NCI-H524 treated with DMSO at 0.1 percent for 48 hours (cell line): Measurements from ENCODE around the gene RRP1B.

Experiments
- DNase-seq: peaks from one replicate; lab custom pipeline; 2025; lab: John Stamatoyannopoulos, UW

RRP1B gene

DNA sequence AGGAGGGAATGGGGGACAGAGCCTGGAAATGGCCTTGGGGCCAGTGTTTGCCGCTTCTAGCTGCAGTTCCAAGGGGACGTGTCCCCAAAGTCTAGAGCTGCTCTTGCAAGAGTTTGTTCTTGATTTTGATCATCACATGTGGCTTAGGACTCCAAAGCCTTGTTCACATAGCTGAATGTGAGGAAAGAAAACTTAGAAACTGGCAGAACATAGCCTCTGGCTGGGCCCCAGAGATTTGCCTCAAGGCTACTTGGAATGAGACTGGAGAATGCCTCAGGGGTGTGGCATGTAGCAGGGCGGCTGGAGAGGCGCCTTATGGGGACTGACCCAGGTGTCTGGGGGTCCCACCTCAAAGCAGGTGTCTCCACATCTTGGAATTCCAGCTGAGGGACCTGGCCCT lies 61.8 kb downstream of the RRP1B start:
- no peak for DNase-seq

DNA sequence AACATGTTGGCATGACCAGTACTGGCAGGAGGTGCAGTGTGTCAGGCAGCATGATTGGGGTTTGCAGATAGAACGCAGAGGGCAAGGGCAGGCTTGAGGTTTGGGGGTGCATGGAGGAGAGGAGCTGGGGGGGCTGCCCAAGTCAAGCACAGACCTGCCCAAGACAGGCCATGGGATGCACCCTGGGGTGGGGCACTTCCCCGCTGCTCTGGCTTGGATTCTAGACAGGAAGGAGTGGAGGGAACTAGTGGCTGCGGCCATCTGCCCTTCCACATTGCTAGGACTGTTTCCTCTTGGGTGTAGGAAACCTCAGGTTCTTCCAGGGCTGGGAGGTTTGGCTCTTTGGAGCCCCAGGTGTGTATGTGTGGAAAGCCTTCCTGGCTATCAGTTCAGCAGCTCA lies 62.6 kb downstream of the RRP1B start:
- DNase-seq = no peak

DNA sequence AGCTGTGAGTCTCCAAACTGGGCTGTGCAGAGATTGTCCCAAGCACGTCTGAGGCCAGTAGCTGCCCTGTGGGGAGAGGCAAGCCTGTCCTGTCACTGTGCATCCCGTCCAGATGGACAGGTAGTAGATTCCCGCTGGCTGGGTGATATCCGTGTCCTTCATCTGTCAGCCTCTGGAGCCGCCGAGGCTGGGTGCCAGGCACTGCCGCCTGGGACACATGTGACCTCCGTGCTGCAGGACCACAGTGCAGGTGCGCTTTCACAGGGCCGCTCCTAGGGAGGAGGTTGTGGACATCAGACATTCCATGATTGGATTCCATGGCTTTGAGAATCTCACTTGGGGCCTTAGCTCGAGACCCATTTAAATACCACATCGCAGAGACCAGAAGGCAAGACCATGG lies 64.3 kb downstream of the RRP1B start:
- DNase-seq = no peak

DNA sequence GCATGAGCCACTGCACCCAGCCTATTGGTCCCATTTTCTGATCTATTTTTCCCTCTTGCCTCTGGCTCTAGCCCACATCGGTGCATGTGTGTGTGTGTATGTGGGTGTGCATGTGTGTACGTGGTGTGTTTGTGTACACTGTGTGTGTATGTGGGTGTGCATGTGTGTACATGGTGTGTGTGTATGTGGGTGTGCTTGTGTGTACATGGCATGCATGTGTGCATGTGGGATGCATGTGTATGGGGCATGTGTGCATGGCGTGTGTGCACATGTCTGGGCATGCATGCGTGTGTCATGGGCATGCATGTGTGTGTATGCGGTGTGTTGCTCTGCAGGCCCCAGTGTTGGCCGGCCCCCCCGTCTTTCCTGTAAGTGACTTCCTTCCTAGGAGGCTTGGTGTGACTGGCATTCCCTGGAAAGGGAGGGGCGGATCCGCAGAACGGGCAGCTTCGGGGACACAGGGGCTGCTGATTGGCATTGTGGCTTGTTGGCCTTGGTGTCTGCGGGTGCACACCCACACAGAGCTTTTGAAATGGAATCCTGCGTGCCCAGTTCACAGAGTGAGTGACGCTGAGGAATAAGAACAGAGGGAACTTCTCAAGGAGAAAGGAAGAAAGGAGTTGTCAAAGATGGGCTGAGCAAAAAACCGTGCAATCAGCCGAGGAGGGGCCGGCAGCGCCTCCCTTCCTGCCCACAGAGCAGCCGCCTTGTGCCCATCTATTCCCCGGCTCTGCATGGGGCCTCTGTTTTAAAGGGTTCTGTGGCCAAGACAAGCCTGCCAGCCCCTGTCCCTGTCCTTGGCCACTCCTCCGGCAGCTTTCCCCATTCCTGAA lies 67.5 kb downstream of the RRP1B start:
- no peak for DNase-seq

DNA sequence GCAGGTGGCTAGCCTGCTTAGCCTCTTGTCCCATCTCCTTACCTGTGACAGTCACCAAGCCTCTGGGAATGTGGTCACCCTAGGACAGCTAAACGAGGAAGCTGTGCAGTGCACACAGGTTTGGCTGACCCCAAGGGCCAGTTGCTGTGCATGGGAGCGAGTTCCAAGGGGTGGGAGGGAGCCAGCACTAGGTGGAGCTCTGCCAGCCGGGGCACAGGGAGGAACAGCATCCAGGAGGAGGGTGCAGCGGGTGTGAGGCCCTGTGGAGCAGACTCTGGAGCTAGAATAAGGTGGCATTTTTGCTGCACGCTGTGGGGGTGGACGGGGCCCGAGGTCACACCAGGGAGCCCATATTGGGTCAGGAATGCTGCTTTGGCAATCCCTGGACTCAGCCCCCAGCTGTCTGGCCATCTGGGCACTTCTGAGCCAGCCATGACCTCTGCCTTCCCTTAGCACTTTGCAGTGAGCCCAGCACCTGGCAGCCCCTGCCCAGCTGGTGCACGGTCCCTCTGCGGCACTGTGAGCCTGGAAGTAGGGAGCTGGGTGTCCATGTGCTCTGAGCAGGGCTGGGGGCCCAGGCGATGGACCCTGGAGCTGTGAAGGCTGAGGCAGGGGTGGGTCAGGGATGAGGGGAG lies 68.3 kb downstream of the RRP1B start:
- peak; percentile 45 for DNase-seq

DNA sequence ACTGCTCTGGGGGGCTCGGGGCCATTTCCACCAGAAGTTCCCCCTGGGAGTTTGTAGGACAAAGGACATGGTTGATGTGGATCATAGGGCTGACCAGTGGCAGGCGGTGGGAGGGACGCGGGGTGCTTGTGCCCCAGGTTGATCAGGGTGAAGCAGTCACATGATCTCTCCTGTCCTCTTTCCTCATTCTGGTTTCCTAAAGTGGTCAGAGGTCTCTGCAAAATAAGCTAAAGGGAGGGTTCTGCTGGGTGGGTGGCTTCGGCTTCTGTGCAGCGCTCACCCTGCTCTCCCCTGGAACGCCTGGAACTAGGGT lies 68.8 kb downstream of the RRP1B start:
- no peak for DNase-seq

DNA sequence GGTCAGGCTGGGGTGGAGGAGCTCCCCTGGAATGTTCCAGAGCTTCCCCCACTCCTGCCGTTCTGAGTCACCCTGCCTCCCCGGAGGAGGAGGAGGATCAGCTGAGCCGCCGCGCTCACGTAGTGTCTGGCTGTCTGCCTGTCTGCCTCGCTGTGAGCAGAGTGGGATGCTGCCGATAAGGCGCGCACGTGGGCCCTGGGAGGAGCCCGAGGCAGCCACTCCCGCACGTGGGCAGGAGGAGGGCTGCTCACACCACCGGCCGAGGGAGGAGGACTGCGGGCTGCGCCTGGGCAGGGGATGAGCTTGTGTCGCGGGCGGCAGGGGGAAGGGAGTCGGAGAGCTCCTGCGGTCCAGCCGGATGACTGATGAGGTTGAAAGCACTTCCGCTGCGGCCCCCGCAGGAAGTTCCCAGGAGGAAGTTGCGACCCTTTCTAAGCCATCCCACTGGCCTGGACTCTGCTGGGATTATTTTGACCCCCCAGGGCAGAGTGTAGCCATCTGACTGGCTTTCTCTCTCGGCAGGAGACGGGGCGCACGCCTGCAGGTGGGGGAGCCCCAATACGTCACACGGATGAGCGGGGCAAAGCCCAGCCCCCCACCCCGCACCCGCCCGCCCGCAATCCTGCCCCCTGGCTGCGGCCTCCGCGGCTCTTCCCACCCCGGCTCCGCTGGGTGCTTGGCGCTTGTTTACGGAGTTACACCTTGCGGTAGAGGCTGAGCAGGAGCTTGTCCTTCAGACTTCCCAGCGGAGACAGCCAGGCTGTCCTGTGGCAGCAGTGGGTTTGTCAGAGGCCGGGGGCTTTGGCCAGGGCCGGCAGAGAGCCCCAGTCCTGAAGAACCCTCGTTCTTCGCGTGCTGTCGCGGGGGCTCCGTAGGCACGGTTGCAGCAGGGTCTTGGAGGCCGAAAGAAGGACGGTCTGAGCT lies 69.4 kb downstream of the RRP1B start:
- DNase-seq = peak; percentile 66

DNA sequence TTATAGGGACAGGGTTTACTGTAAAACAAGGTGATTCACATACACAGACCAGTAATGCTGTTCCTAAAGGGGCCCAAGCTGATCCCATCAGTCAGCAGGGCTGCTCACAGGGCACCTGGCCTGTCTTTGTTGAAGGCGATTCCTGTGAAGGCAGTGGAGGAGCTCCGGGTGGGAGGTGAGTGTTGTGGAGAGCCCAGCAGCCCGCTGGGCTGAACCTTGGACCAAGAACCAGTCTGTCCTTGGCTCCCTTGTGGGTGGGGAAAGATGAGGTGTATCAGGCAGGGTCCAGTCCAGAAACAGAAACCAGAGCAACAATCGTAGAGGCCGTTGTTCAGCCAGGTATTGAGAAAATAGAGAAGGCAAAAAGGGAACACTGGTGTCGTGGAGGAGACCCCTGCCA lies 72.1 kb downstream of the RRP1B start:
- no peak for DNase-seq

DNA sequence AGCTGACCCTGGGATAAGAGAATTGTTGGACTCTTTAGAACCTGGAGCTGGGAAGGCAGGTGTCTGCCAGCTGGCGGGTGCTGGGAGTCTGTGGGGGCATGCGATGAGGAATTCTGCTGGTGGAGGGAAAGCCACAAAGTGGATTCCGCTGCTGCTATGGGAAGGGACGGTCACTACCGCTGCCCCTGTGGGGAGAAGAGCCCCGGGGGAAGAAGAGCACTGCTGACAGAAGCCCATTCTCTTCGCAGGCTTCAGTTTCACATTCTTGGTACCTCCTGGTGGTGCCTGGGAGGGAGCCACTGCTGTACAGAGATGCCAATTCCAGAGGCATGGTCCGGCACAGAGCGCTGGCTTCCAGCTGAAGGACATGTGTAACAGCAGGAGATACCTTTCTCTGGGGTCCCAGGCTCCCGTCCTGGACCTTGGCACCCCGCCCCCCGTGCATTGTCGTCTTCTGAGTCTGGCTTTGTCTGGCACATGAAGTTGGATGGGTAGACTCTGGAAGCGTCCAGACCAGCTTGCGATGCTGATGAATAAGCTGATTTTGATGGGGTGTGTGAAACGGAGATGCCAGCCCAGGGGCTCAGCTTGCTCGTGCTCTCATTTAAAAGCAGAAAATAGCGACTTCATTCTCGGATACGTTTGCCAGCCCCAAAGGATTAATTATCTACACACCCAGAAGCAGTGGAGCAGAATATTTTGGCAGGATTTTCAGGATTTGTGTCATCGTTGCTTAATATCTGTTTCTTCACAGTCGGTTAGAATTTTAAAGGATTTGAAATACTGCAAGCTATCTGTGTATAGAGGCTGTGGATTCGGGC lies 72.7 kb downstream of the RRP1B start:
- DNase-seq = no peak

DNA sequence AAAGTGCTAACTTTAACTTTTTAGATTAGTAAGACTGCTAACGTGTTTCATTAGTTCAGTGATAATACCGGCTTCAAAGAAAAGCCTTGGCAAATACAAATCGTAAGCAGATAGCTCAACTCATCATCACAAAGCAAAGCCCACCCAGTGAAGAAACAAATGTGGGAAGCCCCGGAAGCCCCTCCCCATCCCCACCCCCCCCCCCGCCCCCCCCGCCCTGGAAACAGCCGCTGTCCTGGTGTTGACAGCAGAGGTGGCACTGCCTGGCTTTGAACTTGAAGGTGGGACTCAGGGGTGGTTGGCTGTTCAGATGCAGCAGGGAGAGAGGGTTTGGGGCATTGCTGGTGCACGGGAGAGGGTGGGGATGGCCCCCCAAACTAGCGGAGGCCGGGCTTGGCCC lies 73.7 kb downstream of the RRP1B start:
- no peak for DNase-seq

DNA sequence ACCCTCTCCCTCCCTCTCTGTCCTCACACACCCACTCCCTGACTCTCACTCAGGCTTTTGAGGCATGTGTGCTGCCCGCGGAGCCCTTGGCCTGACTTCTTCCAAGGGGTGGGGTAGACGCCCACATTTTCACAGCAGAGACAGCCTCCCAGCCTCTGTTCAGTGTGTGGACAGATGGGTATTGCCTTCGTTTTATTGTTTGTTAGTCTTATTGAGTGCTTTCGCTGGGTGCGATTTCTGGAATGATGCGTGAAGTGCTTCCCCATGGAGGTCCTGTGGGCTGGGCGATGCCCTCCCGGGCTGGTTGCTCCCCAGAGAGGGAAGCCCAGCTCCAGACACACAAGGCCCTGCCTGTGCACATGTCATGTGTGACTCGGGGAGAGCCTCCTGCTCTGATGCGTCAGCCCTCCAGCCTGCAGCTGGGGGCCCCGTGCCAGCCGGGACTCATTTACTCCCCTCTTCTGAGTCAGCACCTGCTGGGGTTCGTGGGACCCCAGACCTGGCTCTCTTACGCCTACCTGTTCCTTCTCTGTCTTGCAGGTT lies 74.2 kb downstream of the RRP1B start:
- DNase-seq = no peak

DNA sequence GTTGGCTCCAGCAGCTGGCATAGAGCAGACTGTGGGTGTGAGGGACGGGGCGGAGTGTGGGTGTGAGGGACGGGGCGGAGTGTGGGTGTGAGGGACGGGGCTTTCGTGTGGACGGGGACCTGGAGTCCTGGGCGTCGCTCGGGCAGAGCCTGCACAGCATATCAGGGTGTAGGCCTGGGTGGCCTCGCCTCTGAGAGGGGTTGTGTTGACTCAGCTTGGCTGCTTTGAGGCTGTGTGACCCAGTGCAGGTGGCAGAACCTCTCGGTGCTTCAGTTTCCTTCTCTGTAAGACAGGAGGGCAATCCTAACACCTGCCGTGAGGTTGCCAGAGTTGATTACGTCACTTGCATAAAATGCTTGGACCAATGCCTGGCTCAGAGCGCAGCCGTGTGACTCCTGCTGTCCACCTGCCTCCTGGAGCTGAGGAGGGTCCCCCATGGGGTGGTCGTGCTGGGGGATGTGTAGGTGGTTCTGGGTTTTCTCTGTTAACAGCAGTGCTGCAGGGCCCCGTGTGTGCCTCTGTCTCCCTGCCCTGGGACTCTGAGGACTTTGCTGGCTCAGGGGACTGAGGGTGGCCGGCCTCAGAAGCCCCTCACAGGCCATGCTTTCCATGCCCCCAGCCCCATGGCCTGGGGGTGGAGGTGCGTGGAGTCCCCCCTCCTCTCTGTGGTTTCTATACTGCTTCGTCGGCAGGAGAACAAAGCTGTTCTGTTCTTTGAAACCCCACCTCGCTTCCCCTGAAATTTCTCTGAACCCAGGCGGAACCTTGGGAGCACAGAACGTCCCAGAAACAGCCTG lies 75.0 kb downstream of the RRP1B start:
- no peak for DNase-seq

DNA sequence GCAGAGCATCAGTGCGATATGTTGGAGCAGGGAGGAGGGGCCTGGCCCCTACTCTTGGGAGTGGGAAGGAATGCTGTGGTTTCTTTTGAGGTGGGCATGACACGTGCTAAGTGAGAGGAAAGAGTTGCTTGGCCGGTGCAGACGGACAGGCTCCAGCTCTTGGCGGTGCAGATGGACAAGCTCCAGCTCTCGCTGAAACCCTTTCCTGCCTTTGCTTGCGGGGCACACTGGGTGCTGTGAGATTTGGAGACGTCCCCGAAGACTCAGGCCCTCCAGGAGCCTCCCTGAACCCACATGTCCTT lies 75.5 kb downstream of the RRP1B start:
- DNase-seq = no peak

DNA sequence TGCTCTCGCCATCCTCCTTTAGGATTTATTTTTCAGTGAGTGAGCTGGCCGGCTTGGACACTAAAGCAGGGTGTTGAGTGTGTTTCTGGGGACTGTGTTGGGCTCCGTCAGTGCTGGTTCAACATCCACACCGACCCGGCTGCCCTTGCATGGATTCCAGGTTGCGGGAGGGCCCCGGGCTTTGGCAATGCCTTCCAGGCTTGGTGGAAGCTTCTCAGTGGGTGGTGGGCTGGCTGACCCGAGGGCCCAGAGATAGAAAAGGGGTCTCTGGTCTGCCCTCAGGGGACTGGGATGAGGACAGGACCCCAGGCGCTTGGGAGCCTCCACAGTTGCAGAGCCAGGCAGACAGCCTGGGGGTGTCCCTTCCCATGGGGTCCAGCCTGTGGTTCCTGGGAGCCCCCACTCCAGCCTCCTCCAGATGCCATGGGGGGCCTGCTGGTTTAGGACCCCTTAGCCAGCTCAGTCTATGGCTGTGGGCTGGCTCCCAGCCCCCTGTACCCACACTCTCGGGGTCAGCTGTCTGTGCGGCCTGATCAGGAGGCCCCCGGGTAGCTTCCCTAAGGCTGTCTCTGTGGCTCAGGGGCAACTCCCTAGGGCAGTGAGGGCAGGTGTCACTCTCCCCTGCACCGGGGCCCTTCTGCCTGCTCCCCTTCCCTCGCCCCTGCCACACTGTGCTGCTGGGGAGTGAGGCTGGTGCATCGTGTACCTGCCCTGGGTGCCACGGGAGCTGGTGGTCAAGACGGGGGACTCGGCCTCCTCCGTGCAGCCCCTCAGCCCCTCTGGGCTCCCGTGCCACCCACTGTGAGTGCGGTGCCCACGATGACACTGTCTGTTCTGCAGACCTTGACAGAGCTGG lies 76.1 kb downstream of the RRP1B start:
- DNase-seq = no peak

DNA sequence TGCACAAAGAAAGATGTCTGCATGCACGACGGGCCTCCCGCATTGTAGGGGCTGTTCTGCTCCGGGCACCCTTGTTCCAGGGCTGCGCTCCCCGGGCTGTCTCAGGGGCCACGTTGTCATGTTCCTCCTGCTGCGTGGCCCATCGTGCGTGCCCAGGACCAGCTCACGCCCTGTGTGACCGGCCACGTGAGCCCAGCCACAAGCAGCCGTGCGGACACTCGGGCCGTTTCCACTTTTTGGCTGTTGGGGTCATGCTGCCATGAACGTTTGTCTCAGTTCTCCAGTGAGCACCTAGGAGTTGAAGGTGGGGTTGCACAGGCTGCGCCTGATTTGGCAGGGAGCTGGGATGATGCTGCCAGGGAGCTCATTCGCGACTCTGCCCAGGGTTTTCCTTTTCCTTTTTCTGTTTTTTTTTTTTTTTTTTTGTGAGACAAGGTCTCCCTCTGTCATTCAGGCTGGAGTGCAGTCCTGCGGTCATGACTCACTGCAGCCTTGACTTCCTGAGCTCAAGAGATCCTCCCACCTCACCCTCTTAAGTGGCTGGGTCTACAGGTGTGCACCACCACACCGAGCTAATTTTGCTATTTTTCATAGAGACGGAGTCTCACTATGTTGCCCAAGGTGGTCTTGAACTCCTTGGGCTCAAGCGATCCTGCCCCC lies 77.0 kb downstream of the RRP1B start:
- no peak for DNase-seq

DNA sequence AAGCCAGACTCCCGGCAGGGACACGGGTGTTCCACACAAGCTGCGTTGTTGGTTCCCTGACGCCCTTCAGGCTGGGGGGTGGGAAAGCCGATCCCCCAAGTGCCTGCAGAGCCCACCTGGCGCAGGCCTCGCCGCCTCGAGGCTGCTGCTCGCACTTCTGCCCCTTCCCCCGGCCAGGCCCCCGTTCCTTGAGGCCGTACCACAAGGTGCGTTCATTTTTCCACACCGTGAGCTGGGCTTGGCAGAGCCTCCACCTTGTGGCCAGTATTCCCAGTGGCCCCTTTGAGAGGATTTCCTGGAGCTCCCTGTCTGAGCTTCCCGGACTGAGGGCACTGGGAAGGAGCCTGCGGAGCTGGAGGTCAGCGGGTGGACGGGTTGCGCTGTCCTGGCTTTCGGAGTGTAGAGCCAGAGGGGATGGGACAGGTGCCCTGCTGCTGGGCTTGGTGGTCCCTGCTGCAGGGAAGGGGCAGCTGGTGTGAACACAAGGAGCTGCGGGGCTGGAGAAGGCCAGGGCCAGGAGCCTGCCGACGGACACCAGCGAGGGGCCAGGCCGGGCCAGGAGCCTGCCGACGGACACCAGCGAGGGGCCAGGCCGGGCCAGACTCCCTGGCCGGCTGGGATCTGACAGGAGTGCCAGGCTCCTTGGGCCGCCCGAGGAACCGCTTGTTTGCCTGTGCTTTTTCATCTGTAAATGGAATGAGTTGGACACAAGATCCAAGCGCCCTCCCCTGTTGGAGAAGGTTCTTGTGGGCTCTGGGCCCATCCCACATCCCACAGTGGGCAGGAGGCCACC lies 78.0 kb downstream of the RRP1B start:
- DNase-seq = no peak

DNA sequence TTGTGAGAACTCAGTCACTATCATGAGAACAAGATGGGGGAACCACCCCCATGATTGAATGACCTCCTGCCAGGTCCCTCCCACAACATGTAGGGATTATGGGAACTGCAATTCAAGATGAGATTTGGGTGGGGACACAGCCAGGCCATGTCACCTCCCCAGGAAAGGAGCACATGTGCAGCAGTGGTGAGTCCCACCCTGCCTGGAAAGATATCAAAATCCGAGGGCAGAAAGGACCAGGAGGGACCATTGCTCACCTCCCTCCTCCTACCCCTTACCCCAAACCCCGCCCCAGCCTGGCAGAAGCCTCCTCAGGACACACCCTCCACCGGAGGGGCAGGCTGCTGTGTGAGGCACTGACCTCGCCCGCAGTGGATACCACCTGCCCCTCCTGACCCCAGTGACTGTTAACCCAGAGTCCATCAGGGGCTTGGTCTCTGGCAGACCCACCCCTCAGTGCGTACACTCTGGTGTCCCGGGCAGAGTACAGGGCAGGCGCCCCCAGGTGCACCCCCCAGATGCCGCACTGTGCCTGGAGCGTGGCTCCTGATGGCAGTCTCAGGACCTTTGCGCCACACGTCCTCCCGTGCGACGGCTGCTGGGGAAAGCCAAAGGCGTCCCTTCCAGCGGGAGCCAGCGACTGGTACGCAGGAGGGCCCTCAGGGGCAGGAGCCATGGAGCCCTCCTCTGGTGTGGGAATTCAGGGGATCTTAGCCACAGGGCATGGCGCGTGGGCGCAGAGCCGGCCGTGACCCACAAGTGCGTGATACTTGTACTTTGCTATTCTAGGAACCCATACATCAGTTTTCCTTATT lies 80.5 kb downstream of the RRP1B start:
- DNase-seq = no peak
